Heart left ventricle (tissue), 16 donors: Measurements from ENCODE around the gene RAB11B. TPM values are rescaled to one million over a fixed set of nuclear protein-coding genes. Genes with fewer than 3 reads are reported as not detected.
"Not testable (repeated sequence)": the region's sequence is repeated elsewhere in the genome, so short reads cannot be mapped to it uniquely, and the experiment has no call there.

Experiments used
- ATAC-seq, 4 donors: fragments of 200-7000 bp; cut with Tn5 transposase; one replicate each; pipeline ENCODE4 v1.9.1; 2020 to 2022; ENCODE audit warnings: moderate library complexity in 4 of 4, mild to moderate bottlenecking in 3 of 4, moderate number of reproducible peaks in 1 of 4
- DNase-seq, 5 donors: peaks; one replicate each; pipeline ENCODE4 v3.0.0-alpha.2; 2020
- H3K27ac ChIP-seq, 12 donors: fragments of 200-600 bp; sonication (generic) in 4 of 12; one replicate each; pipeline versions ENCODE4 v1.5.0 to v1.8.0; 2016 to 2022; ENCODE audit warnings: mild to moderate bottlenecking in 2 of 12
- H3K27me3 ChIP-seq, 9 donors: fragments of 200-600 bp; sonication (generic) in 2 of 9; one replicate each; pipeline versions ENCODE4 v1.5.1 to v1.8.0; 2016 to 2022; ENCODE audit warnings: mild to moderate bottlenecking in 3 of 9
- H3K36me3 ChIP-seq, 9 donors: fragments of 200-600 bp; sonication (generic) in 2 of 9; one replicate each; pipeline versions ENCODE4 v1.5.0 to v1.8.0; 2018 to 2022; ENCODE audit warnings: mild to moderate bottlenecking in 2 of 9
- H3K4me1 ChIP-seq, 12 donors: fragments of 200-600 bp; sonication (generic) in 4 of 12; one replicate each; pipeline versions ENCODE4 v1.5.0 to v1.8.0; 2016 to 2022; ENCODE audit warnings: mild to moderate bottlenecking in 3 of 12
- H3K4me3 ChIP-seq, 12 donors: fragments of 200-600 bp; sonication (generic) in 4 of 12; one replicate each; pipeline versions ENCODE4 v1.5.0 to v1.8.0; 2017 to 2022; ENCODE audit warnings: mild to moderate bottlenecking in 9 of 12, moderate library complexity in 4 of 12
- H3K9me3 ChIP-seq, 12 donors: fragments of 200-600 bp; sonication (generic) in 4 of 12; one replicate each; pipeline versions ENCODE4 v1.5.0 to v1.8.0; 2016 to 2022; ENCODE audit warnings: mild to moderate bottlenecking in 1 of 12
- CTCF ChIP-seq, 12 donors: fragments of 200-600 bp; sonication (generic) in 4 of 12; IDR thresholded peaks; one replicate each; pipeline versions ENCODE4 v1.5.0 to v1.8.0; 2018 to 2022; ENCODE audit warnings: antibody characterized with exemption in 12 of 12, mild to moderate bottlenecking in 5 of 12
- POLR2A ChIP-seq, 2 donors: fragments of 450-650 bp; IDR thresholded peaks; one replicate each; pipeline ENCODE4 v1.6.1; 2017; ENCODE audit warnings: antibody characterized with exemption in 2 of 2, mild to moderate bottlenecking in 2 of 2, moderate library complexity in 2 of 2
- WGBS, 4 donors: extraction: QIAGEN DNeasy Blood & Tissue Kit in 2 of 4; methylation state at CpG; one replicate each; pipeline versions ENCODE4 v1.1.5 to v1.1.7; 2013 to 2018; 5-methylcytosine and 5-hydroxymethylcytosine counted together
- intact Hi-C, 10 donors: fragments of 100-400 bp; cut with DNase I; formaldehyde crosslinking; loops; one replicate each; pipeline versions ENCODE4 v1.11.1 to v1.14.2; 2022
- polyA plus RNA-seq, 2 donors: library from polyadenylated mRNA; stranded (reverse); fragments of 200-250 nt; gene quantifications; one replicate each; pipeline ENCODE4 v1.2.3, GENCODE V29; 2013
- total RNA-seq, 9 donors: library from RNA; depleted of rRNA in 2 of 9; stranded (reverse); fragments of >200 nt in 2 of 9; fragmentation: NEBNext Ultra II Directional in 3 of 9; extraction: Animal tissue kit (Norgen Biotek cat#: 25700) in 3 of 9; gene quantifications; one replicate each; pipeline versions ENCODE4 v1.1.0 to v1.2.4, GENCODE V29; 2016 to 2023
- donor health status: ischemic (EF 13 %, LVEDD 7.1; RV severe dilation, severe dysfunction).
- donor health status: healthy with polysubstance abuse.
- donor health status: DM: no; HTN: yes; CAD: no.
- donor health status: DM: no; HTN: no; CAD: no.
- donor health status: ischemic (EF 25% LVEDD 6.9; RV normal size, moderate dysfunction).
- donor health status: ischemic (EF 25% LVEDD 5.7; RV mildly dilated, moderate dysfunction).
- donor health status: healthy.
- donor health status: DM: yes; HTN: yes; CAD: no.
- donor health status: ischemic (EF 35%, LVEDD 5.7; RV mildly dilated, moderate dysfunction).
- donor health status: nonischemic (EF 11% LVEDD 7.7; RV severe dilation, severe dysfunction).
- donor health status: DM: yes; HTN: yes; CAD: no.
- donor health status: PGD.
- donor health status: ischemic (EF 29% LVEDD 5.4; RV normal size, mild dysfunction).
- donor health status: nonischemic (EF 23%, LVEDD 6.1; RV moderate dilation, normal function).

RAB11B gene
- total and polyA plus RNA-seq, 11 donors, result 56.4 to 159 (median 140) TPM

- Histone ChIP-seq H3K27me3 (peaks cover 0 to 23% (median 0%) of the 10 kb centered on the region in 9 donors), H3K9me3 (no peaks in the 10 kb centered on the region), H3K4me1 (peaks cover 0 to 39% (median 19%) of the 10 kb centered on the region in 12 donors), H3K36me3 (no peaks in the 10 kb centered on the region), H3K4me3 (peak overlapping the region in 11 of 12 donors; percentile 6 to 89 (median 70)), H3K27ac (peak overlapping the region in 10 of 12 donors; percentile 44 to 99 (median 95))
- TF ChIP-seq CTCF (IDR thresholded peaks at IDR 0.05), result peak in 1 of 12 donors; percentile 7
- TF ChIP-seq POLR2A (IDR thresholded peaks at IDR 0.05), result no peak
- 34 to 41% (median 39%) methylated on average over 11 of the region's 11 CpGs for WGBS, 4 donors
- DNase-seq, result no peak
- ATAC-seq, result no peak
- intact Hi-C loops, result no loop called here
These were observed 46.7 kb upstream of the RAB11B start for GRCh38 chr19:8343483-8343844.

- intact Hi-C loops, result loop anchor here in 8 of 10 donors (5.0 to 10.0 kb wide), 7 partner anchors 48 to 235 kb away; partner anchors contain the start of genes MYO1F (in 4 of the 8) and MARCHF2 (in 1 of the 8)
- not testable (repeated sequence) for H3K36me3 ChIP-seq, H3K27me3 ChIP-seq, H3K9me3 ChIP-seq, ATAC-seq, DNase-seq, H3K4me3 ChIP-seq
- Histone ChIP-seq H3K27ac (peak overlapping the region in 5 of 12 donors; percentile 15 to 35 (median 30)), H3K4me1 (peaks cover 0 to 37% (median 10%) of the 10 kb centered on the region in 12 donors)
- WGBS, 4 donors, result 60 to 68% (median 63%) methylated on average over 8 of the region's 8 CpGs
These were observed 40.4 kb upstream of the RAB11B start for GRCh38 chr19:8349629-8350372.

- Histone ChIP-seq H3K4me1 (peaks cover 0 to 46% (median 10%) of the 10 kb centered on the region in 12 donors), H3K27me3 (no peaks in the 10 kb centered on the region), H3K9me3 (peaks cover 0 to 8% (median 2%) of the 10 kb centered on the region in 12 donors), H3K4me3 (peak overlapping the region in 6 of 12 donors; percentile 14 to 43 (median 24)), H3K27ac (peak overlapping the region in 3 of 12 donors; percentile 5 to 50 (median 30)), H3K36me3 (no peaks in the 10 kb centered on the region)
- intact Hi-C loops, result loop anchor here in 8 of 10 donors (5.0 to 10.0 kb wide), 7 partner anchors 45 to 233 kb away; partner anchors contain the start of genes MYO1F (in 4 of the 8) and MARCHF2 (in 1 of the 8)
- ATAC-seq (peak in 1 of 4 donors; percentile 20), DNase-seq (no peak)
- TF ChIP-seq CTCF (IDR thresholded peaks at IDR 0.05) (no peak), POLR2A (IDR thresholded peaks at IDR 0.05) (no peak)
- WGBS, 4 donors, result 37 to 57% (median 50%) methylated on average over 10 of the region's 10 CpGs
These were observed 37.9 kb upstream of the RAB11B start for GRCh38 chr19:8352134-8352827.

GRCh38 chr19:8352845-8353244, 37.3 kb upstream of the RAB11B start:
- not testable (repeated sequence) for DNase-seq, H3K9me3 ChIP-seq, H3K36me3 ChIP-seq, H3K27me3 ChIP-seq, ATAC-seq
- intact Hi-C loops, result loop anchor here in 8 of 10 donors (5.0 to 10.0 kb wide), 7 partner anchors 44 to 232 kb away; partner anchors contain the start of genes MYO1F (in 4 of the 8) and MARCHF2 (in 1 of the 8)
- Histone ChIP-seq H3K27ac (peak overlapping the region in 1 of 12 donors; percentile 30), H3K4me1 (peaks cover 0 to 43% (median 8%) of the 10 kb centered on the region in 12 donors), H3K4me3 (peak overlapping the region in 4 of 12 donors; percentile 14 to 43 (median 34))
- 61 to 72% (median 65%) methylated on average over 5 of the region's 5 CpGs for WGBS, 4 donors
